Measurements from ENCODE around the gene SLC25A12. TPM values are rescaled to one million over a fixed set of nuclear protein-coding genes. Genes with fewer than 3 reads are reported as not detected.
"Not testable (repeated sequence)": the region's sequence is repeated elsewhere in the genome, so short reads cannot be mapped to it uniquely, and the experiment has no call there.

SLC25A12 gene
- total RNA-seq, 1 donor from 2014 or later, result 30.9 TPM

DNA sequence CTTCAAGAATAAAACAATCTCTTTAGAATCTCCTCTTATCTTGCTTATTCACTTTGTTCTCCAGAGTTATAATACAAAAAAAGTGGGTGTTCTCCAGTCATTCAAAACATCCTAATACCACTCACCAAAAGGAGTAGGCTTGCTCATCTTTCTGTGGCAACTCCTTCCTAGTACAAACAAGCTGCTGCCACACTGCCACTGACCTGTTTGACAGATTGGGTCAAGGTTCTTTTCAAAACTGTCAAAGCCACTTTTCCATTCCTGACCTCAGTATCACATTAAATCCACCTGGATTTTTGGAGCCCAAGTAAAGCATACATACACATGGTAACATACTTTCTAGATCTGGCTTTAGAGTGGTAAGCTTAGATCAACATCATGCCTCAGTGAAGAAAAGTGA lies 59.8 kb downstream of the SLC25A12 start:
- DNase-seq, result no peak
- Mint-ChIP-seq H3K27me3 (no peaks in the 10 kb centered on the region), H3K36me3 (ENCODE audit: low read depth) (peaks cover 79% of the 10 kb centered on the region), H3K9me3 (peaks cover 25% of the 10 kb centered on the region), H3K4me1 (no peaks in the 10 kb centered on the region), H3K4me3 (no peak overlapping the region), H3K27ac (no peak overlapping the region)
- intact Hi-C loops (cut with micrococcal nuclease), result no loop called here

DNA sequence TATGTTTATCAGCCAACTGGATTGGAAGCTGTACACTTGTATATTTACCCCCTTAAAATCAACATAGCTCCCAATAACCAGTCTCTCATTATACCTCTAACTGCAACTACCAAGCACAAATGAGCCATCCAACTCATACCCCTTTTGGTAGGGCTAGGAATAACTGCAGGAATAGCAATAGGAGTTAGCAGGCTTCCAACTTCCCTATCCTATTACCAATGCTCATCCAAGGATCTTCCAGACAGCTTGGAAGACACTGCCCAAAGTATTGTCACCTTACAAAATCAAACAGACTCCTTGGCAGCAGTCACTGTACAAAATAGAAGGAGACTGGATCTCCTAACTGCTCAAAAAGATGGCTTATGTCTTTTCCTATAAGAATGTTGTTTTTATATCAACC lies 61.6 kb downstream of the SLC25A12 start:
- no peaks in the 10 kb centered on the region for H3K27me3 Mint-ChIP-seq
- H3K4me1 Mint-ChIP-seq, result no peaks in the 10 kb centered on the region
- intact Hi-C loops (cut with micrococcal nuclease), result no loop called here
- H3K27ac Mint-ChIP-seq, result no peak overlapping the region
- H3K4me3 Mint-ChIP-seq, result no peak overlapping the region
- peaks cover 25% of the 10 kb centered on the region for H3K9me3 Mint-ChIP-seq
- no peak for DNase-seq
- peaks cover 82% of the 10 kb centered on the region for H3K36me3 Mint-ChIP-seq (ENCODE audit: low read depth)

DNA sequence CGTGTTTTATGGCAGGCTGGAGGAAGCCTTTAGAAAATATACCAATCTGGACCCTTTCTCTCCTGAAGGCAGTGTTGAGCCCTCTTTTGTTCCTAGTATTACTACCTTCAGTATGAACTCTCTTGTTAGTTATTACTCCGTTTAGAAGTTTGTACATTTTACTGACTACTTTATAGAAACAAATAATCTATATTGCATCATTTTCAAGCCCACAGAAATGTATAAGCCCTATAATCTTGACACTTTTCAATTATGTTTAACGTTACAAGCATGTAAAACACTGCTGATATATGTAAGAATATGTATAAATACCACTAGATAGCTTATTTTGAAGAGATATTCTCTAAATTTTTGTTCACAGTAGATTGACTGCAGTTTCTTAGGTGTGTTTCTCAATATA lies 64.0 kb downstream of the SLC25A12 start:
- Mint-ChIP-seq H3K27ac (no peak overlapping the region), H3K4me1 (no peaks in the 10 kb centered on the region), H3K4me3 (no peak overlapping the region), H3K9me3 (peaks cover 22% of the 10 kb centered on the region), H3K36me3 (ENCODE audit: low read depth) (peaks cover 76% of the 10 kb centered on the region), H3K27me3 (no peaks in the 10 kb centered on the region)
- intact Hi-C loops (cut with micrococcal nuclease), result no loop called here
- no peak for DNase-seq

DNA sequence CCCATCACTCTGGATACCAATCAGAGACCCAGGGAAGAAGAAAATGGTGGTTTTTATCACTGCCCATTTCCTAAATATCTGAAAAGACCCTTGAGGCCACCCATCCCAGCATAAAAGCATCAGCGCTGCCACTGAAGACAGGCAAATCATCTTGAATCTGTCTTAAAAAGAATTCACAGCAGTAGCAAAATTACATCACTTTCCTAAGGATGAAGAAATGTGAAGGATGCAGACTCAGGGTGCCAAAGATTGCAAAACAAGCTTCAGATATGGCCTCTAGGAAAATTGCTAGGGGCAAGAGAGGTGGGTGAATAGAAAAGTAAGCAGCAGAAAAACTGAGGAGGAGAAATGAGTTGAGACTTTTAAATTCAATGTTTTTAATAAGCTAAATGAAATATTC lies 70.0 kb downstream of the SLC25A12 start:
- peaks cover 33% of the 10 kb centered on the region for H3K36me3 Mint-ChIP-seq (ENCODE audit: low read depth)
- intact Hi-C loops (cut with micrococcal nuclease), result no loop called here
- H3K9me3 Mint-ChIP-seq, result no peaks in the 10 kb centered on the region
- no peaks in the 10 kb centered on the region for H3K27me3 Mint-ChIP-seq
- no peak for DNase-seq
- no peak overlapping the region for H3K27ac Mint-ChIP-seq
- H3K4me1 Mint-ChIP-seq, result no peaks in the 10 kb centered on the region
- H3K4me3 Mint-ChIP-seq, result no peak overlapping the region

DNA sequence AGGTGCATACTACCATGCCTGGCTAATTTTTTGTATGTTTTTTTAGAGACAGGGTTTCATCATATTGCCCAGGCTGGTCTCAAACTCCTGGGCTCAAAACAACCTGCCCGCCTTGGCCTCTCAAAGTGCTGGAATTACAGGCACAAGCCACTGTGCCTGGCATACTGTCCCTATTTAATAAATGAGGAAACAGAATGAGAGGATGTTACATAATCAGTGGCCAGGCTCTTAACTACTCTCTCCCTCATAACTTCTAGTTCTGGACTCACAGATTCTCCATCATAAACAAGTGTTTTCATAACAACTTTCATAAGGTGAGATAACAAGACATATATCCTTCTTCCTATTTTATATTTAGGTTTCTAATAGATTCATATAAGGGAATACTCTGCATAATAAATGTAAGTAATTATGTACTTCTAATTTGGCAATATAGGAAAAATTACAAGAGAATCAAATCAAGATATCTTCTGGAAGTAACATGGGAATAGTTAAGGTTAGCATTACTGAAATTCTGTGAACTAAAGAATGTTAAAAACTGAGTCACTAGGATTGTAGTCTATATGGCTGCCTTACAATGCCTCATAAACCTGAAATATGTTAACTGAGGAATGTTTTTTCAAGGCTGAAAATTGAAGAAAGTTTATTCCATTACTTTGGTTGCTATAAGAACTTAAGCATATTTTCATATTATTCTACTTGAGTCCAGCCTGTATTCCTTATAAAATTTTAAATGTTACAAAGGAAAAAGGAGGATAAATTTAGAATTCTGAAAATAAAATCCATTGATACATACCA lies 71.3 kb downstream of the SLC25A12 start:
- Mint-ChIP-seq H3K4me3 (no peak overlapping the region), H3K27ac (no peak overlapping the region), H3K36me3 (ENCODE audit: low read depth) (peaks cover 24% of the 10 kb centered on the region), H3K27me3 (no peaks in the 10 kb centered on the region), H3K4me1 (no peaks in the 10 kb centered on the region), H3K9me3 (no peaks in the 10 kb centered on the region)
- intact Hi-C loops (cut with micrococcal nuclease), result no loop called here
- no peak for DNase-seq

DNA sequence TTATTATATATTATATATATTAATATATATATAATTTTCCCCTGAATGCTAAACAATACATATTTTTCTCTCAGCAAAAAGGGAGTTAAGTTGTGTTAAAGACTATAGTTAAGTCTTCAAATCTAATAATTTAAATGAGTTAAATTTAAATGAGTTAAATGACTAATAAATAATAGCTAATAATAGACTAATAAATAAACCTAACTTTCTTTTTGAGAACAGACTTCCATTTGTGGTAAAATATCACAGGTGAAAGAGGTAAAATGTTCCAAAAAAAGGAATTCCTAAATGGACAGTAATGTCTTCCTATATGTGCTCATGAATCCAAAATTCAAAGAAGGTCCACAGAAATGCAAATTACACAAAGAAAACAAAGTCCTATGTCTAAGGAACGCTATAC lies 74.6 kb downstream of the SLC25A12 start:
- Mint-ChIP-seq H3K36me3 (ENCODE audit: low read depth) (peaks cover 17% of the 10 kb centered on the region), H3K27me3 (no peaks in the 10 kb centered on the region), H3K4me1 (no peaks in the 10 kb centered on the region), H3K4me3 (no peak overlapping the region), H3K9me3 (no peaks in the 10 kb centered on the region), H3K27ac (no peak overlapping the region)
- no peak for DNase-seq
- intact Hi-C loops (cut with micrococcal nuclease), result loop anchor here (10.0 kb wide), 1 partner anchor 285 kb away; the partner anchor contains the start of gene DLX2

DNA sequence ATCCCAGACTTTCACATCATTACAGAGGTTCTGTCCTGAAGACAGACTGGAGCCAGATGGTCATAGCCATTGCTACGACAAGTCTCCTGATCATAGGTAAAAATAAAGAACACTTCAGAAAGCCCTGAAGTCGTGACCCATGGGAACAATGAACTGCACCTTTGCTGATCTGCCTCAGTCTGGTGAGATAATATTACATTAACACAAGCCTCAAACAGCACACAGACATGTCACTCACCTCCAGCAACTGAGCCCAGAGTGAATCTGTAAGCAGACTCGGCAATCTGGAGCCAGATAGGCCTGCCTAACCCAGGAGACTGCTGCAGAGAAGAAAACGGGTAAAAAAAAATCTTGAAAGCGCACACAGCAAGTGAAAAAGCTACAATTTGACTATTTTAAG lies 79.2 kb downstream of the SLC25A12 start:
- Mint-ChIP-seq H3K4me3 (no peak overlapping the region), H3K36me3 (ENCODE audit: low read depth) (peaks cover 17% of the 10 kb centered on the region), H3K9me3 (no peaks in the 10 kb centered on the region), H3K4me1 (no peaks in the 10 kb centered on the region), H3K27ac (no peak overlapping the region), H3K27me3 (no peaks in the 10 kb centered on the region)
- no peak for DNase-seq
- intact Hi-C loops (cut with micrococcal nuclease), result loop anchor here (10.0 kb wide), 1 partner anchor 290 kb away; the partner anchor contains the start of gene DLX2

DNA sequence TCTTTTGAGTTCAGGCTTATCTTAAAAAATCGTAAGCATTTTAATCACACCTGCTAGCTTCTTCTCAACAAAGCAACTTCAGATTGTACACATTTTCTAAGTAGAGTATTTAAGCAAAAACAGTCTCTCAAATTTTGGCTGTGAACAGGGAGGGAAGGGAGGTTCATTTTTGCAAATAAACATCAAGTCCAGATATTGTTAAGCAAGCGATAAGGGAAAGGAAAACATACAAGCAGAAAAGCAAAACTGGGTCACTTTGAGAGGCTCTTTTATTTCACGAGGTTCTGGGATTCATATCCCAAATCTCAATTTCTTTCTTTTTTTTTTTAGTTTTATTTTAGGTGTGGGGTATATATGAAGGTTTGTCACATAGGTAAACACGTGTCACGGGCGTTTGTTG lies 79.9 kb downstream of the SLC25A12 start:
- Mint-ChIP-seq H3K36me3 (ENCODE audit: low read depth) (peaks cover 19% of the 10 kb centered on the region), H3K27me3 (no peaks in the 10 kb centered on the region), H3K4me3 (no peak overlapping the region), H3K9me3 (no peaks in the 10 kb centered on the region), H3K4me1 (no peaks in the 10 kb centered on the region), H3K27ac (no peak overlapping the region)
- DNase-seq, result no peak
- intact Hi-C loops (cut with micrococcal nuclease), result loop anchor here (10.0 kb wide), 1 partner anchor 291 kb away; the partner anchor contains the start of gene DLX2

DNA sequence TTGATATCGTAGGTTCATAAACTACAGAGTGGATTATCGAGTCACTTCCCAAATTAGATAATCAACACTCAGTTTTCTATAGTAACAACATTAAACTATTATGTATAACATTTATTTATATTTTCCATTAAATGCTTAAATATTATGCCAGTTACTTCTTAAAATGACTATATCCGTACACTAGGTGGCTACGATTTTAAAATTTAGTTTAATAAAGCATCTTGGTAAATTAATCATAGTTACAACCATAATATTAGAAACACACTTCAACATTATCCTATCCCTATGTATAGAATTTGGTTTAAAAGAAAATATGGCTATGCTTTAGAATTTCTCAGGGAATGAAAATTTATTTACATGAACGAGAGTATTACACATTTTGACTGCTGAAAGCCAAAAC lies 80.3 kb downstream of the SLC25A12 start:
- intact Hi-C loops (cut with micrococcal nuclease), result loop anchor here (10.0 kb wide), 1 partner anchor 291 kb away; the partner anchor contains the start of gene DLX2
- Mint-ChIP-seq H3K36me3 (ENCODE audit: low read depth) (peaks cover 24% of the 10 kb centered on the region), H3K27me3 (no peaks in the 10 kb centered on the region), H3K27ac (no peak overlapping the region), H3K4me1 (no peaks in the 10 kb centered on the region), H3K9me3 (no peaks in the 10 kb centered on the region), H3K4me3 (no peak overlapping the region)
- DNase-seq, result no peak

DNA sequence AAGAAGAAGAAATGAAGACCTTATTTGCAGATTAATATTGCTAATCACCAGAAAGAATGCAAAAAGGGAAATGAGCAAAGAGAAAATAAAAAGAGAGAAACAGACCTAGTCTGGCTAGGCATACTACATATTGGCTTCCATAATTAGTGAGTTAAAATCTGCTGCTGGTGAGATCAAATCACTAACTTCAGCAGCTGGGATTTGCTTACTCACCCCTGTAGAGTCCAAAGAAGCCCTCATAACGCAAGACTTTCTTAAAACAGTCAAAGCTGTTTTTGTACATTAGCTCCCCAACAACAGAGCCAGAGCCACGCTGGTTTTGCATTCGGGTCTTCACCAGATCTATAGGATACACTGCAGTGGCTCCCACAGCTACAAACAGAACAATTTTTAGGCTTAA lies 80.9 kb downstream of the SLC25A12 start:
- Mint-ChIP-seq H3K27ac (no peak overlapping the region), H3K36me3 (ENCODE audit: low read depth) (peaks cover 23% of the 10 kb centered on the region), H3K27me3 (no peaks in the 10 kb centered on the region), H3K9me3 (no peaks in the 10 kb centered on the region), H3K4me1 (no peaks in the 10 kb centered on the region), H3K4me3 (no peak overlapping the region)
- no peak for DNase-seq
- intact Hi-C loops (cut with micrococcal nuclease), result loop anchor here (10.0 kb wide), 1 partner anchor 292 kb away; the partner anchor contains the start of gene DLX2

DNA sequence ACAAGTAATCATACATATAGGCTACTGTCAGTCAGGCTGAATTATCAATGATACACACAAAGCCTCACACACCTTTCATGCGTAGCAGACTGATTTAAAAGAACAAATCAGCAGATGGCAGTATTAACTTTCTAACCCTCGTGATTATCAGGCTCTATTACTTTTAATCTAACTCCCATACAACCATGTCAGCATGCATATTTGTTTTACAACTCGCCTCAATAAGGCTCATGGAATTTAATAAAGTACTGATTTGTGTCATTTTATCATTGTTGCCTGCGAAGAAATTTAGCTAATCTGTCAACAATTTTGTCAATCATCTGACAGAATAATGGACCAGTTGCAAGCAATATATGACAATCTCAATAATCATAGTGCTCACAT lies 82.8 kb downstream of the SLC25A12 start:
- DNase-seq, result no peak
- H3K27me3 Mint-ChIP-seq, result no peaks in the 10 kb centered on the region
- no peak overlapping the region for H3K4me3 Mint-ChIP-seq
- peaks cover 26% of the 10 kb centered on the region for H3K36me3 Mint-ChIP-seq (ENCODE audit: low read depth)
- intact Hi-C loops (cut with micrococcal nuclease), result loop anchor here (10.0 kb wide), 1 partner anchor 294 kb away; the partner anchor contains the start of gene DLX2
- H3K27ac Mint-ChIP-seq, result no peak overlapping the region
- H3K4me1 Mint-ChIP-seq, result no peaks in the 10 kb centered on the region
- no peaks in the 10 kb centered on the region for H3K9me3 Mint-ChIP-seq

DNA sequence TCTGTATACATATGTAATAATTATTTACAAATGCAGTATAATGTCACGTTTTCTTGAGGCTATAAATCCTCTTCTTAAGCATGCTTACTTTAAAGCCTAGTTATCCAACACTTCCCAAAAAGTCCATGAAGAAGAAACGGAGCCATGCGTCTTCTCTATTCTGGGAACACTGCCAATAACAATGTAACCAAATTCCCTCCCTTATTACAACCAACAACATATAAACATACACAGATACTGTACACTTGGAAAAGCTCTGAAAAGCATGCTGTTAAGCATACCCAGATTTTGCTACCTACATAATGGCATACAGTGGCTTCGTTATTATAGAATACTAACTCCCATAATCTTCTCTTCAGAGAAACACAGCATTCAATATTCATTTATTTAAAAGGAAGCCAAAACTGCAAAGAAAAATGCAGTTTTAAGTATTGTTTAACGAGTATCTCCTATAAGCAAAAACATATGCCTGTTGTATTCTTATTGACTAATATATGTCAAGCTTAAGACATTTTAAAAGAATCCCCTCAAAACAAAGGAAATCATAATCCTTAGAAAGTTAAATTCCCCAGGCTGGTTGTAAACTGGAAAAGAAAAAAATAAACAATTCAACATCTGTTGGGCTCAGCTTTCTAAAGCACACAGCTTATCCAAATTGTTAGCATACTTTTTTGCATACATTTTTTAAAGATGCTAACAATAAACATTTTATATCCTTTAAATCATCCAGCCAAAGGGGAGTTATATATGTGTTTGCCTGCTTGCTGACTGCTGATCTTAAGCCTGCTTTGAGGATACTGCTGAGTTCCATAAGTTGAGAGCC lies 83.4 kb downstream of the SLC25A12 start:
- peaks cover 27% of the 10 kb centered on the region for H3K36me3 Mint-ChIP-seq (ENCODE audit: low read depth)
- H3K4me1 Mint-ChIP-seq, result no peaks in the 10 kb centered on the region
- no peaks in the 10 kb centered on the region for H3K9me3 Mint-ChIP-seq
- intact Hi-C loops (cut with micrococcal nuclease), result loop anchor here (10.0 kb wide), 1 partner anchor 294 kb away; the partner anchor contains the start of gene DLX2
- no peak overlapping the region for H3K27ac Mint-ChIP-seq
- no peaks in the 10 kb centered on the region for H3K27me3 Mint-ChIP-seq
- H3K4me3 Mint-ChIP-seq, result no peak overlapping the region
- DNase-seq, result peak; percentile 47

DNA sequence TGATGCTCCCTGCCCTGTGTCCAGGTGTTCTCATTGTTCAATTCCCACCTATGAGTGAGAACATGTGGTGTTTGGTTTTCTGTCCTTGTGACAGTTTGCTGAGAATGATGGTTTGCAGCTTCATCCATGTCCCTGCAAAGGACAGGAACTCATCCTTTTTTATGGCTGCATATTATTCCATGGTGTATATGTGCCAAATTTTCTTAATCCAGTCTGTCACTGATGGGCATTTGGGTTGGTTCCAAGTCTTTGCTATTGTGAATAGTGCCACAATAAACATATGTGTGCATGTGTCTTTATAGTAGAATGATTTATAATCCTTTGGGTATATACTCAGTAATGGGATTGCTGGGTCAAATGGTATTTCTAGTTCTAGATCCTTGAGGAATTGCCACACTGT lies 85.2 kb downstream of the SLC25A12 start:
- H3K36me3 Mint-ChIP-seq (ENCODE audit: low read depth), result peaks cover 31% of the 10 kb centered on the region
- H3K27ac Mint-ChIP-seq; H3K9me3 Mint-ChIP-seq; intact Hi-C loops (cut with micrococcal nuclease); DNase-seq; H3K27me3 Mint-ChIP-seq; H3K4me3 Mint-ChIP-seq; H3K4me1 Mint-ChIP-seq: not testable (repeated sequence)

DNA sequence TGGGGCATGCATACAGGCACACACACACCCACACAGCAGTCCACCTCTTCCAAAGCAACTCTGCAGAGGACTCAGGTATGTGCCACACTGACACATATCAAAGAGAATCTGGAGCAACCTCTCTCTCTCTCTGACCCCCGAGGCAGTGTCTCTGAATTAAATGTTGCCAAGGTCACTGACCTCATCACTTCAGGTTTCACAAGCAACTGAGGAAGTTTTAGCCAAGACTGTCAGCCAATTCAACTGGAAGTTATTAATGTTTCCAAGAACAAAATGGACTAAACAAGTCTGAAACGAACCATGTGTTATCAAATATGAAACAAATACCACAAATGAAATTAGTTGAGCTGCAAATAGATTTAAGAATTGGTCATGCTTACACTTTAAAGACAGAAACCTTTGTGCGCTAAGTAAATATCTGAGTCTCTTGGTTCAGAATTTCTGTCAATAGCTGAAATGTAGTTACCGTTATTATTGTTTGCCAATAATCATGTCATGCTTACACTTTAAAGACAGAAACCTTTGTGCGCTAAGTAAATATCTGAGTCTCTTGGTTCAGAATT lies 86.1 kb downstream of the SLC25A12 start:
- Mint-ChIP-seq H3K9me3 (no peaks in the 10 kb centered on the region), H3K4me3 (no peak overlapping the region), H3K36me3 (ENCODE audit: low read depth) (peaks cover 37% of the 10 kb centered on the region), H3K27ac (no peak overlapping the region), H3K27me3 (no peaks in the 10 kb centered on the region), H3K4me1 (no peaks in the 10 kb centered on the region)
- intact Hi-C loops (cut with micrococcal nuclease), result no loop called here
- DNase-seq, result peak; percentile 33

All from activated CD4-positive, alpha-beta T cell treated with anti-CD3 and anti-CD28 coated beads, Interleukin-2, amount 10 ng/mL, durations not matched to agents 24 days and 14 days (primary cell).